Neural progenitor cell (in vitro differentiated cells): ENCODE results near the gene HEATR5A.

Experiments
- EZH2 ChIP-seq: fragments of 200-600 bp; sonication (generic); IDR thresholded peaks from 2 replicates; pipeline ENCODE4 v1.6.1; 2017; ENCODE audit warnings: antibody characterized with exemption, mild to moderate bottlenecking, moderate library complexity
- EZH2phosphoT487 ChIP-seq: fragments of 200-600 bp; sonication (generic); IDR thresholded peaks from 2 replicates; pipeline ENCODE4 v1.6.1; 2017; ENCODE audit warnings: antibody characterized with exemption
- TF ChIP-seq, protein P1 (sequence below): fragments of 200-600 bp; sonication (generic); IDR thresholded peaks from 2 replicates; pipeline ENCODE4 v1.5.1; 2017; ENCODE audit warnings: antibody characterized with exemption, mild to moderate bottlenecking

DNA sequence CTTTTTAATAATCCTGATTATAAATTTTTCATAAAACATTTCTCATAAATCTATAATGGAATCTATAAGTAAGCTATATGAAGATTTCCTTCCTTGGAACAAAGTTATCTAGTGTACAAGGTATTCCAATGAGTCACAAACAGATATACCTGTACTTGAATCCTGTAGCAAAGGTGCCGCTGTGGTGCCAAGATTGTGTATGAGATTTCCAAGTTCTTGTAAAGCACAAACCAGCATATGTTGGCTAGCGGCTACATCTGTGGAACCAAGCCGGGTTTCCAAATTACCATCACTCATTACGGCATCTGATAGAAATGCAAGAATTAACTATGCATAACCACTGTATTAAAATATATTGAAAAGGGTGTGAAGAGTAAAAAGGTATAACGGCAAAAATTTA is 34.1 kb downstream of the HEATR5A start:
- TF ChIP-seq, protein P1, sequence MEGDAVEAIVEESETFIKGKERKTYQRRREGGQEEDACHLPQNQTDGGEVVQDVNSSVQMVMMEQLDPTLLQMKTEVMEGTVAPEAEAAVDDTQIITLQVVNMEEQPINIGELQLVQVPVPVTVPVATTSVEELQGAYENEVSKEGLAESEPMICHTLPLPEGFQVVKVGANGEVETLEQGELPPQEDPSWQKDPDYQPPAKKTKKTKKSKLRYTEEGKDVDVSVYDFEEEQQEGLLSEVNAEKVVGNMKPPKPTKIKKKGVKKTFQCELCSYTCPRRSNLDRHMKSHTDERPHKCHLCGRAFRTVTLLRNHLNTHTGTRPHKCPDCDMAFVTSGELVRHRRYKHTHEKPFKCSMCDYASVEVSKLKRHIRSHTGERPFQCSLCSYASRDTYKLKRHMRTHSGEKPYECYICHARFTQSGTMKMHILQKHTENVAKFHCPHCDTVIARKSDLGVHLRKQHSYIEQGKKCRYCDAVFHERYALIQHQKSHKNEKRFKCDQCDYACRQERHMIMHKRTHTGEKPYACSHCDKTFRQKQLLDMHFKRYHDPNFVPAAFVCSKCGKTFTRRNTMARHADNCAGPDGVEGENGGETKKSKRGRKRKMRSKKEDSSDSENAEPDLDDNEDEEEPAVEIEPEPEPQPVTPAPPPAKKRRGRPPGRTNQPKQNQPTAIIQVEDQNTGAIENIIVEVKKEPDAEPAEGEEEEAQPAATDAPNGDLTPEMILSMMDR = no peak
- TF ChIP-seq EZH2 (no peak), EZH2phosphoT487 (no peak)
